GM21723 (cell line): ENCODE data around the gene GALR1.
A peak's percentile ranks its signal among the peaks of the same experiment; 100 is the strongest.
"Not testable (repeated sequence)": the region's sequence is repeated elsewhere in the genome, so short reads cannot be mapped to it uniquely, and the experiment has no call there.

Experiments used
- ATAC-seq: cut with Tn5 transposase; IDR thresholded peaks from one replicate; pipeline ENCODE4 v1.9.1; 2021; ENCODE audit warnings: mild to moderate bottlenecking, moderate library complexity; ENCODE audit not compliant: unreplicated experiment

GALR1 gene, protein sequence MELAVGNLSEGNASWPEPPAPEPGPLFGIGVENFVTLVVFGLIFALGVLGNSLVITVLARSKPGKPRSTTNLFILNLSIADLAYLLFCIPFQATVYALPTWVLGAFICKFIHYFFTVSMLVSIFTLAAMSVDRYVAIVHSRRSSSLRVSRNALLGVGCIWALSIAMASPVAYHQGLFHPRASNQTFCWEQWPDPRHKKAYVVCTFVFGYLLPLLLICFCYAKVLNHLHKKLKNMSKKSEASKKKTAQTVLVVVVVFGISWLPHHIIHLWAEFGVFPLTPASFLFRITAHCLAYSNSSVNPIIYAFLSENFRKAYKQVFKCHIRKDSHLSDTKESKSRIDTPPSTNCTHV

DNA sequence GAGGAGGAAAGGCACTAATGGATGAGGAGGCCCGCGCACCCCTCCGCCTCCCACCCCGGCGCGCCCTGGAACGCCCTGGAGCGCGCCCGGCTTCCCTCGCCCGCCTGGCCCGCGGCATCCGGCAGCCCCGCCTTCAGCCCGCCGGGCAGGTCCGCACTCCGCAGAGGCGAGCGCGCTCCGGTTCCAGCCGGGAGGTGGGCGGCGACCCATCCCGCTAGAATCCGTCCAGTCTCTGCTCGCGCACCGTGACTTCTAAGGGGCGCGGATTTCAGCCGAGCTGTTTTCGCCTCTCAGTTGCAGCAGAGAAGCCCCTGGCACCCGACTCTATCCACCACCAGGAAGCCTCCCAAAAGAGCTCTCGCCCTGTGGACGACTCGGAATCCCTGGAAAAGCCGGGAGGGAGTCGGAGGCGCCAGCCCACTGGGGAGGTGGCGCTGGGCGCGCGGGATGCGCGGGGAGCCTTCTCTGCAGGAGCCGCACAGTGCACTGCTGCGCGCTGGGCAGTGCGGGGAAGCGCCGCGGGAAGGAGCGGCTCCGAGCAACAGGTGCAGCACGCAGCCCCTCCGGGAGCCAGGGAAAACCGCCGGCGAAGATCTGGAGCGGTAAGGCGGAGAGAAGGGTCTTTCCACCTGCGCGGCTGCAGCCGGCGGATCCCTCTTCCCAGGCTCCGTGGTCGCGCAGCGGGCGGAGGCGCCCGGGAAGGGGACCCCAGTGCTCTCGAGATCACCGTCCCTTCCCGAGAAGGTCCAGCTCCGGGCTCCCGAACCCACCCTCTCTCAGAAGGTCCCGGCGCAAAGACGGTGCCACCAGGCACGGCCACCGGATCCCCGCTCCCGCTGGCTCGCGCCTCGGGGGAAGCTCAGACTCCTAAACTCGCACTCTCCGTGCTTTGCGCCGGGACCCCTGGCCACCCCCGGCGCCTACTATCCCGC, at the start of gene GALR1:
Gene GALR1, plus strand, starts transcription at position 280 of the 932 bp plus-strand sequence. CDS start 701 bp downstream, outside the sequence.
- no peak for ATAC-seq

DNA sequence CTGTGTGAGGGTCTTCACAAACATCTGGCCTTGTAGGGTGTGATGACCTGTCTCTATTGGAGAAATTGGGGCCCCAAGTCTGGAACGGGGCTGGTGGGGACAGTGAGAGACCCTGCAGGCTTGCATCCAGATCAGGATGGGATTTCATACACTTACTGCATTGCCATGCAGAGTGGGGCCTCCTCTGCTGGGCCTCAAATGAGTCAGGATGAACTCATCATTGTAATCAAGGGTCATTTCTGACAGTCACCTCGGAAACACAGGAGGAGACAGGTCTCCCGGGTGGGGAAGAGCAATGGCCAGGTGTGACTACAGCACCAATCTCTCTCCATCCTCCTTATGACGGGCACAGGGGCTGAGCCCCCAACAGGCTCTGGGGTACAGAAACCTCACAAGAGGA, 48.1 kb upstream of the GALR1 start:
- no peak for ATAC-seq

DNA sequence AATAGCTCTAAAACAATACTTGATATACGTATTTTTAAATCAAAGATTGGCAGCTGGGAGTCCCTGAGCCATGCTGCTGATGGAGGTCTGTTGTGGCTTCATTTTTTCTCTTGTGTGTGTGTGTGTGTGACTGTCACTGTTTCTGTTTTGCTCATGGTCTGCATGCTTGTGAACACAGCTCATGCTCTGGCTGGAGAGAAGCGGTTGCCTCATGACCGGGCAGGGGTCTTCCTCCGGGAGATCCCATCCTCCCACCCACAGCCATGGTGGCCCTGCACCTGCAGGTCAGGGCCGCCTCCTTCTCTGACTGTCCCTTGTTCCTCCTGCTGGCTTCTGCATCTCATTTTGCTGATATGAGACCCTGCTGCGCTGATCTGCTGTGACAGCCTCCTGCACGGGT, 47.3 kb upstream of the GALR1 start:
- no peak for ATAC-seq

DNA sequence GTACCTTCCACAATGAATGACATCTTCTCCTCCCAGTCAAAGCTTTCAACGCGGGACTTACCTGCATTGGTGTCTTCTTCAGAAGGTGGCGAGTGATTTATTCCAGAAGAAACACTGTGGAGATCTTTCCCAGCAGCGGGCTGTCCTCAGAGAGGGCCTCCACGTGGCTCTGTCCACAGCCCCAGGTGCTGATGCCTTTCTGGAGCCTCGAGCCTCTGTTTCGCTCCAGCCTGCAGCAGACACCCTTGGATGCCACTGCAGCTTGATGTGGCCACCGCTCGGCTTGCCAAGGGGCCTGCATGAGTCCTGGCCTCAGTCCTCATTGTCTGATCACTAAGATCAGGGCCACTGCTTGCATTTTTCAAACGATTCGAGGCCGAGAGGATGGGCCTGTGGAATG, 46.6 kb upstream of the GALR1 start:
- no peak for ATAC-seq

DNA sequence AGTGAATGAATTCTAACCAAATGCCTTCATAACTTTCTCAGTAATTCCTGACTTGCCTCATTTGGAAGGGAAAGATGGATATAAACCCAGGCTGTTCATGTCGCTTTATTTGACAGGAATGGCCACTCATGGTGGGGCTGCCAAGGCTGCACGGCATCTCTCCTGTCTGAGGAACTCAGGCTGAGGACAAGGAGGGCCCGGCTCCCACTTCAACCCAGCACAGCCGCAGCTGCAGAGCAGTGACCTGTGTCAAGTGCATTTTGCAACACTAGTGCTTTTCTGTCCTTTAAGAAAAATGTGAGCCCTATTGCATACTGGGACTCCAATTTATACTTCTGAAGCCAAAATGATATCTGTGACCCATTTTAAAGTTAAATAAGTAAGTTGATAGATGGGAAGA, 45.8 kb upstream of the GALR1 start:
- ATAC-seq = no peak

DNA sequence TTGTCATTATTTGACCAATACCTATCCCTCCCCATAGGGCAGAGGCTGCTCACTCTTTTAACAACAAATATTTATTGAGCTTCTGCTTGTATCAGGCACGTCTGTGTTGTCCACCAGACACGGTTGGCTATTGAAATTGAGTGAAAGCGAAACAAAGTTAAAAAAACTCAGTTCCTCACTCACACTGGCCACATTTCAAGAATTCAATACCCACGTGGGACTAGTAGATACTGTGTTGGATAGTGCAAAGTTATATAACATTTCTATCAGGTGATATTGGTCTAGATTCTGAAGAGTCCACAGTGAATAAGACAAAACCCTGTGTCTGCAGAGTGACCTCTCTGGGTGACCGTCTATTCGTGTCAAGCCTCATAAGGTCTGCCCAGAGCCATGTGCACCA, 43.9 kb upstream of the GALR1 start:
- ATAC-seq = no peak

DNA sequence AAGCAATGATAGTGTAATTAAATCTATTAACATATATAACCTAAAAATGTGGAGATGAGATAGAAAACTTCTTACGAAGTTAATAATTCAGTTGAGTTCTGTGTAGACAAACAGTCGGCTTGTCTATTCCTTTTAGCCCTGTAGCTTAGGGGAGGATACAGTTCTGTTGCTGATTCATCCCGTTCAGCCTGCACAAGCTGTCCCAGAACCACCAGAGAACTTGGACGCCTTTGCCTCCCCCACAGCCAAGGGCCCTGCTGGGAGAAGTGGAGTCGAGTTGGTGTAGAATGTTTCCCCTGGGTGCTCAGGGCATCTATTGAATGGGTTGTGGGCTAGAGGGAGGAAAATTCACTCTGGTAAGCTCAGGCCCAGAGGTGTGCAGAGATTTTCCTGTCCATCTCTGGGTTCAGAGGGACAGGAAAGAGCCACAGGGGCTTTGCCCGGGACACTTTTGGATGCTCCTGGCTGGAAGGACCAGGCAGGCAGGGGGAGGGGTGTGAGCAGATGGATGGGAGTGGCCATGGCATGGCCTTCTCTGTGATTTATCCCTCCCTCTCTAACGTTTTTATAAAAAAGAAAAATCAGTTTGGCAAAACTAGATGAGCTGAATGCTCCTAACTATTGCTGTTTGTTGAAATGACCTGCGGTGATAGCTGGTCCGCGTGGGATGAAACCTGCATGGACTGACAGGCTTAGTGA, 42.8 kb upstream of the GALR1 start:
- no peak for ATAC-seq

DNA sequence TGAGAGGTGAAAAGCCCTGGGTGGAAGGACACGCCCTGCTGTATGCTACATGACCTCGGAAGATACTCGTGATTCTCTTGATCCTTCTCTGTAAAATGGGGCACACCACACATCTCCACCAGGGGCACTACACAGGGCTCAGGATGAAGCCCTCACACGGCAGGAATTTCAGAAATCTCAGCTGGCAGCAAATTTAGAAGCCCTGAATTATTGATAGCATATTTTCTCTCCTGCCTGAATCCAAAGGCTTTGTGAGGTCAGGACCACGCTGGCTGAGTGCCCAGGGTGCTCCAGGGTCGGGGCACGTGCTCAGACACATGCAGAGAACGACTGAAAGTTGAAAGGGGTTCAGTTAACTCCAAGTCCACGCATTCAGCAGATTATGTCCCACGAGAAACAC, 42.1 kb upstream of the GALR1 start:
- ATAC-seq = peak; percentile 48

DNA sequence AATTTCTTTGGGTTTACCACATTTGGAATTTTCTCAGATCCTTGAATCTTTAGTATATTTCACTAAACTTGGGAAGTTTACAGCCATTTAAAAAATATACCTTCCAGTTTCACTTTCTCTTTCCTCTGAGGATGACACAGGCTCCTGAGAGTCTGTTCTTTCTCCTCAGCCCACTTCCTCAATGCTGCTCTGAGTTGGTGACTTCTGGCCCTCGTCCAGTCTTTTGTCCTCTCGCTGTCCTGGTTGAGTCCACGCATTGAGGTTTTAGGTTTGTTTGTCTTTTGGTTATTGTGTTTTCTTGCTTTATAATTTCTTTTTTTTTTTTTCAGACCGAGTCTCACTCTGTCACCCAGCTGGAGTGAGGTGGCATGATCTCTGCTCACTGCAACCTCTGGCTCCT, 40.7 kb upstream of the GALR1 start:
- peak; percentile 86 for ATAC-seq

DNA sequence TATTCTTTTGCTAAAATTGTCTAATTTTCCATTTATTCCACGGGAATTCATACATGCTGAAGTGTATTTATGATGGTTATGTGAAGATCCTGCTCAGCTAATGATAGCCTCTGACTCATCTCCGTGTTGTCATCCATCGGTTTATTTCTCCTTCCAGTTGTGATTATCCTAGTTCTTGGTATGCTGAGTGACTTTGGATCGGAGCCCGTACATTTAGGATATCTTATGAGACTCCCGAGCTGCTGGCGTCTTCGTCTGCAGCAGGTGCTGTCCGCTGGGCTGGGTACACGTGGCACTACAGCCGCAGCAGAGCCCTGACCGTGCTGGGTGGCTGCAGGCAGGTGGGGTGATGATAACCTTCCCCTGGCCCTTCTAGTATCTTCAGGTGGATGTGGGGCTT, 40.1 kb upstream of the GALR1 start:
- ATAC-seq = no peak

DNA sequence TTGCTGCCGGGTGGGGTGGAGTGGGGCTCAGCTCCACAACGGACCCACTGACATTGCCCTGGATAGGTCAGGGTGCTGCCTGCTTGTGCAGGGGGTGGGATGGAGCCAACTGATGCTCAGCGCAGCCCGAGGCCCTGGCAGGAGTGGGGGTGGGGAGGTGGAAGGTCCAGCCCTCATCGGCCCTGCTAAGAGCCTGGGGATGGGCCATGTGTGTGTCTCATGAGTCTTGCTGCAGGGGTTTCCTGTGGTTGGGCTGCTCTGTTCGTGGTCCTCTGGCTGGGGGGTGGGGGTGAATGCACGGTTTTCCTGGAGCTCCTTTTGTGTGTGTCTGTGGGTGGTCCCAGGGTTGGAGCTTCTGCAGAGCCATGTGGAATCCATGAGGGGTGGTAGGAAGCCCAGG, 39.4 kb upstream of the GALR1 start:
- ATAC-seq = no peak

DNA sequence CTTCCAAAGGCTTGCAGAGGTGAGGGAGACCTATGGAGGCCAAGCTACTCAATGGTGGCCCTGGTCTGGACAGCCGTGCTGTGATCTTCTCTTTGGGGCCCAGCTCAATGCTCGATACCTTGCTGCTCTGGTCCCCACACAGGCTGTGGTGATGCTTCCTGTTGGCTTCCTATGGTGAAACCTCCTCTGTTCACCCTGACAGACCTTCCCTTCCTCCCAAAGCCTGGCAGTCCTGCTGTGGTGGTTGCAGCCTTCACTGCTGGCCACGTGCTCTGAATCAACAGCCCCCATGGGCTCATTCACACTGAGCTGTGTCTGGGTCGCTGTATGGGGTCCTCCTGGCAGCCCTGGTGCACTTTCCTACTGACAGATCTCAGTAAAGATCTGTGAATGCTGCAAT, 31.0 kb upstream of the GALR1 start:
- ATAC-seq = no peak

DNA sequence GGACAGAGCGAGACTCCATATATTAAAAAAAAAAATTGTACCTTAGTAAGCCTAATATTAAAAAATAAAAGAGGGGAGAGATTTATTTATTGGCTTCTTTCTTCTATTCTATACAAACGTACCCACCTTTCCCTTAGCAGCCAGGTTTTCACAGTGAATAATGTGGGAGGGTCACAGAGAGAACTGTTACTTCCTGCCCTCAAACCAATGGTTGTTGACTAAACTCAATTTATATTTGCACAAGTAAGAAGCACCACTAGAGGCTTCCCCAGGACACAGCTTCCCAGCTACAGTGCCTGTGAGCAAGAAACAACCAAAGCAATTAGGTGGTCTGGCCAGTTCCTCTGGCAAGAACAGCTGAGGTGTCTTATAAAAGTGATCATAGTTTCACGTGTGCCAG, 28.9 kb upstream of the GALR1 start:
- ATAC-seq = no peak

DNA sequence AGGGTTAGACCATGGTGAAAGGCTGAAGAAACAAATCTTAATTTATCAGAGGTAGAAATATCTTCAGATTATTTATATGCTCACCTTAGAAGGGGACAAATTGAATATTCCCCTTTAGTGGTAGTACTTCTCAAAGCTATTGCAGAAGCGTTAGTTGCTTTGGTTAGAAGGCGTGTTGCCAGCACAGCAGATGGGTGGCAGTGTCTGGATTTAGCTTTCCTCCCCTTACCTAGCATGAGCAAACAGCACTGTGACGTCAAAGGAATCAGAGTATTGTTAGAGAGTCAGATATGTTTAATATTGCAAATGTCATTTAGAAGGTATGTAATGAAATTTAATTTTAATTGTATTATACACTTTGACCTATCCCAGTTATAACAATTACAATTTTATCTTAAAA, 27.2 kb upstream of the GALR1 start:
- ATAC-seq = no peak

DNA sequence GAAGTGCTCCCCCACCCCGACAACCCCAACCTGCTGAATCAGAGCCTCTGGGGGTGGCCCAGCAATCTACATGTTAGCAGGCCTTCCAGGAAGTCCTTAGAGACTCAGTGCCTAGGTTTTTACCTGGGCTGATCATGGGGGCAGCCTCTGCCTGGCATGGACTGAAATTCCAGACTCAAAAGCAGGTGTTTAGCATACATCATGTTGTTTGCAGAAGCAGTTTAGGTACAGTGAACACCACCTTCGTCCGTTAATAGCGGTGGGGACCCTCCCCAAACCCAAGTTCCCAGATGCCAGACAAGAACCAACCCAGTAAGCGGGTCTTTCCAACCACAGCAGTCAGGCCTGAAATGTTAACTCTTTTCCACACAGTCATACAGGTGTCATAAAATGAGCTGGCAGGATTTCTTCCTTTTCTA, 26.4 kb upstream of the GALR1 start:
- no peak for ATAC-seq

DNA sequence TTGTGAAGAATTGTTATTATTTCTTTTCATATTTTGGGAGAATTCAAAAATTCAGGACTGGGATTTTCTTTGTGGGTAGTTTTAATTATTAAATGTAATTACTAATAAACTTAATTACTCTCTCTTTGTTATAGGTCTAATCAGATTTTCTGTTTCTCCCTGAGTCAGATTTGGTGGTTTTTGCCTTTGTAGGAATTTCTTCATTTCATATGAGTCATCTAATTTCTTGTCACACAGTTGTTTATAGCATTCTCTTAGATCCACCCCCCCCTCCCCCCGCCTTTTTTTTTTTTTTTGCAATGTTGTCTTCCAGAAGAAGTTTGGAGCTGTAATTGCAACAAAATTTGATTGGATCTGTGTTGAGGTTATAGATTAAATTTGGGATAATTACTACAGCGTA, 26.0 kb upstream of the GALR1 start:
- ATAC-seq = no peak

DNA sequence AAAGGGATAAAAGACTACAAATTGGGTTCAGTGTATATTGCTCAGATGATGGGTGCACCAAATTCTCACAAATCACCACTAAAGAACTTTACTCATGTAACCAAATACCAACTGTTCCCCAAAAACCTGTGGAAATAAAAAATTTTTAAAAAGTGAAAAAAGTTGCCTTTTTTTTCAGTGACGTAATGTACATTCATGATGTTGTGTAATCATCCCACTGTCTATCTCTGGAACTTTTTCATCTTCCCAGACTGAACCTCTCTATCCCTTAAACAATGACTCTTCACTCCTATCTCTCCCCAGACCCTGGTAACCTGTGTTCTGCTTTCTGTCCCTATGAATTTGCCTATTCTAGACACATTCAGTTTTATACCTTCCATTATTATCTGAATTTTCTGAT, 19.0 kb upstream of the GALR1 start:
- ATAC-seq = no peak

DNA sequence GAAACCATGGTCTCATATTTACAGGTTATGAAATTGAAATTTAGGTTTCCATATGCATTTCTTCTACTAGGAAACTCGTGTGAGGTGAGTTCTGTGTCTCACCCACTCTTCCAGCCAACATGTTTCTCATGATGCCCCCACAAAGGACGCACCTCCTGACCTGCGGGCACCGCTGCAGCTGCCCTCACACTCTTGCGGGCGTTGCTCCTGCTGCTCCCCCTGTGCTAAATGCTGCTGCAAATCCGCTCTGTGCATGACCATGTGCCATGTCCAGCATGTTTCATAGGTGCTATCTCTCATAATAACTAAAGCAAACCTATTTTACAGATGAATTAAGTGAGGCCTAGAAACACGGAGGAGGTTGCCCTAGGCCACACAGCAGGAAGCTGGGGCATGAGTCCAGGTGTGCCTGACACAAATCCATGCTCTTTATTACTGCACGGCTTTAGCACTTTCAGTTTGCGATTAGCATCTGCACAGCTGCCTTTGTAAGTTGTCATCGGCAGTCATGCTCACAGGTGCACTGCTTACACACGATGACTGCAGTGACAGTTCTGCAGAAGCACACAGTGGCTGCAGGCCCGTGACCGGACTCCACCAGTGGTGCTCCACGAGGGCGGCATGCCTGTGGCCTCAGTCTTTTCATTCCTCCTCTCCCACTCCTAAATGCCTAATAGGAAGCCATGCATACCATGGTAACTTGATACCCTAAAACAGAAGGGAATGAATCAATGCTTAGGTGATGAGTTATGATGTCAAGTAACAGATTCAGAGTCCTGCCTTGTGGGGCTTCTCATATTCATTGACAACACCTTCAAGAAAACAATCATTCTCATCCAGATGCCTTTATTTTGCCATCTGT, 14.9 kb upstream of the GALR1 start:
- ATAC-seq = no peak

DNA sequence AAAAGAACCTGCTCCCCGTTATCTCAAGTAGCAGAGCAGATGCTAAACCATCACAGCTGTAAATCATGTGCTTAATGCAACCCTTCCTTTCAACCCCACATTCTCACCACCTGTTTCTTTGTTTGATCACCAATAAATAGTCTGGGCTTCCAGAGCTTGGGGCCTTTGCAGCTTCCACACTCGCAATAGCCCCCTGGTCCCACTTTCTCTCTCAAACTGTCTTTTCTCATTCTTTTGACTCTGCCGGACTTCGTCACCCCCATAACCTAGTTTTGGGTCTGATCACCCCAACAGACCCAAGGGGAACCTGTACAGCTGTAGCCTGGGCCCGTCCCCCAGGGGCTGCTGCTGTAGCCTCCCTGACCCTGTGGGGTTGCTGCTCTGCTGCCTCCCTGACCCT, 10.4 kb upstream of the GALR1 start:
- not testable (repeated sequence) for ATAC-seq

DNA sequence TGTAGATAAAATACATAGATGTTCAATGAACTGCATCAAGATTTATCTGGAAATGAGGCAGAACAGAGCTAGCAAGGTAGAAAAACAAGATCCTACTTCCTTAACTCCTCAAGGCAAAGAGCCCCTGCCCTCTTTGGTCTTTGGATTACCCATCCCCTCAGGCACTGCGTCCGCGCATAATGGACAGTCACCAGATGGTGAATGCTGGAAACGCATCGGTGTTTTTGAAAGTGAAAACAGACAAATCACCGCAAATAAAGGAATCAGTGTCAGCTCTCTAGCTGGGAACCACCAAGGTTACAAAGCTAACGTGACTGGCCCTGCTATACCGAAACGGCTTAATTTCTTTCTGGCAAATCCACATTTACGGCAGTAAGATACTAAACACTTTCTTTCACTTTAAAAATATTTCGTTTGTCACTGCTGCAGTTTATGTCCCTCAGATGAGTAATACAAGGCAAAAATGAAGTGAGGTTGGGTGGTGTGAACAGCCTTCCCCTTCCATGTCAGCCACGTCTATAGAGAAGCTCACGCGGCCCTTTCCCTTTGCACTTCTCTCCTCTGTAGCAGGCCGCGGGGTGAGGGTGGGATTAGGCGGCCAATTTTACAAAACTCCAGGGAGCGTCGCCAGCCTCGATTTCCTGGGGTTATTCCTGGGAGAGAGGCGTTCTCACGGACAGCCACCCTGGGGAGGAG, 627 bp upstream of the GALR1 start:
- no peak for ATAC-seq
